GM18502 (cell line): ENCODE data around the gene GAB4.

Experiments
- ATAC-seq: cut with Tn5 transposase; IDR thresholded peaks from one replicate; pipeline ENCODE4 v1.9.1; 2021; ENCODE audit warnings: mild to moderate bottlenecking; ENCODE audit not compliant: unreplicated experiment, poor library complexity

GAB4 gene

DNA sequence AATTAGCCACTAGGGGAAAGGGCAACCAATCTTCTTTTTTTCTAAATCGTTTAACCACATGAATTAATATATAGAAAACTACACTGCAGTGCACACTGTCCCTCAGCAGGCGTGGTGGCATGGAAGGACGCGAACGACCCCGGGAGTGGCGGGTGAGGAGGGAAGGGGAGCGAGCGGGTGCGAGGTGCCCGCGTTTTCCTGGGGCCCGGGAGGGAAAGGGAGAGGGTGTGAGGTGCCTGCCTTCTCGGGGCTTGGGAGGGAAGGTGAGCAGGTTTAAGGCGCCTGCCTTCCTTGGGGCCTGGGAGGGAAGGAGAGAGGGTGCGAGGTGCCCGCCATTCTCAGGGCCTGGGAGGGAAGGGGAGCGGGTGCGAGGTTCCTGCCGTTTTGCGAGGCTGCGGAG, 765 bp downstream of the GAB4 start:
- ATAC-seq, result no peak

- no peak for ATAC-seq
Observed at GRCh38 chr22:16989915-16990314, 18.1 kb downstream of the GAB4 start.

- no peak for ATAC-seq
Observed at GRCh38 chr22:16988257-16988656, 19.8 kb downstream of the GAB4 start.

GRCh38 chr22:16987822-16988221, 20.2 kb downstream of the GAB4 start:
- no peak for ATAC-seq

- ATAC-seq, result no peak
Observed at GRCh38 chr22:16975155-16975885, 32.7 kb downstream of the GAB4 start.

- no peak for ATAC-seq
Observed at GRCh38 chr22:16974298-16975084, 33.5 kb downstream of the GAB4 start.

DNA sequence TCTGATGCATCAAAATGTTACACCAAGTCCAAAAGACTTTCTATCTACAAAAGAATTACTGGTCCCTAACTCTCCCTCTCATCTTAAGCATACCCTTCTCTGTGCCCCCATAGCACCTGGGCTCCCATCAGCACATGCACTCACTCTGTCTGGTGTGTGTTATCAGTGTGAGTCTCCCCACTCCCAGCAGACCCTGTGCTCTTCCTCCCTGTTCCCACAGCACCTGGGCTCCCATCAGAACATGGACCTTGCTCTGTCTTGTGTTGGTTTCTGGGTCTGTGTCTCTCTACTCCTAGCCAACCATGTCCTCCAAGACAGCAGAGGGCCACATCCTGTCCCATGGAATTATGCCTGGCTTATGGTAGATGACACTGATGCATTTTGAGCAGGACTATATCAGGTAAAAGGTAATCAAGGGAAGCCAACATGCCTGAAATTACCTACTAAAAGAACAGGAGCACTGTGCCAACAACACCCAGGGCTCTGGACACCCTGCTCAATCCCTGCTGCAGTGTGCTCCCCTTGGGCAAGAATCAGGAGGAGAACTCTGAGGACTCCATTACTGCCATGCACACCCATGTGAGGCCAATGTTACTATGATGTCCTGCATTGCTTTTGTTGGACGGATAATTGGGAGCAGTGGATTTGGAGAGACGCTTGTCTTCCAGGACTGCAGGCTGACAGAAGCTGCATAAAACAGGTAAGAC, 34.3 kb downstream of the GAB4 start:
- no peak for ATAC-seq

GRCh38 chr22:16972311-16972710, 35.7 kb downstream of the GAB4 start:
- ATAC-seq, result no peak

DNA sequence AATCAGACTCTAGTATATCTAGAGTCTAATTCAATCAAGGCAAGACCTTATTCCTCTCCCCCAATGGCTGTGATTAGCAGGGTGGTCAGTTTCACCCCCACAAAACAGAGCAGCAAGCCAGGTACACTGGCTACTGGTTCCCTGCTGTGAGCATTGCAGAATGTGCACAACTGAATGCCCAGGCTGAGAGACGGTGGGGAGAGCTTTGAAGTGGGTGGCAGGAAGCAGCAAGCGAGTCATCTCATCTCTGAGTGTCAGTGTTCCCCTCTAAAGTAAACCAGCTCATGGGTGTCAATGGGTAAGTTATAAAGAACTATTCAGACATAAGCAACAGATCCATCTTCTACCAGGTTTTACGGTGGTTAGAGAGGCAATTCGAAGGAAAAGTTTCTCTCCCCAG, 37.6 kb downstream of the GAB4 start:
- no peak for ATAC-seq

- ATAC-seq, result no peak
Observed at GRCh38 chr22:16969508-16970327, 38.3 kb downstream of the GAB4 start.

DNA sequence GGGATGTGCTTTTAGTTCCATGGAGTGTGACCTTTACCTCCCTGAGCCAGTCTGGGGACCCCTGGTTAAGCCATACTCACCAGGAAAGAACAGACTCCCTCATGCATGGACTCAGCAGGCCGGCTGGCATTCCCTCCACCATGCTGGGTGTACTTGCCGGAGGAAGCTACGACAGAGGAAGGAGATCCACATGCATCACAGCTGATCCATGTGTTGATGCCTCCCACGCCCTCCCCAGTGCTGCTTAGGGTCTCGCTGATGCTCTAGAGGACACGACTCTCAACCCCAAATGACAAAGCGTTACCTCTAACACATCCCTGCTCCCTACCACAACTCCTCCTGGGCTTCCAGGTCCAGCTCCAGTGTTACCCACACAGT, 39.8 kb downstream of the GAB4 start:
- ATAC-seq, result no peak

- no peak for ATAC-seq
Observed at GRCh38 chr22:16967453-16968217, 40.4 kb downstream of the GAB4 start.

DNA sequence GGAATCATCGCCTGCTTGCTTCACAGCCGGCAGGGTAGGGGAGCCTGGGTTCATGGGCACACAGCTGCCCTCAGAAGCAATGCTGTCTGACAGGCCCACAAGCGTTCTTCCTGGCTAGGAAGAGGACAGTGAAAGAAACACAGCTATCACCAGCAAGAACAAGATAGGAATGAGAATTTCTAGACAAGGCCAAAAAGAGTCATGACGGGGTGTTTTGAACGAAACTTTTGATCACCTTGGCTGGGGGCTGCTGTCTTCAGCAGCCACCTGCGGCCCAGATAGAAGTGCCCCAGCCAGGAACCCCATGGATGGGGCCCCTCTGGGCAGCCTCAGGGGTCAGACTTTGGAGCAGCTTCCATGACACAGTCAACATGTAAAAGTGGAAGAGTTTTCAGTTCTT, 41.8 kb downstream of the GAB4 start:
- ATAC-seq, result no peak

- ATAC-seq, result no peak
Observed at GRCh38 chr22:16965560-16965959, 42.5 kb downstream of the GAB4 start.

DNA sequence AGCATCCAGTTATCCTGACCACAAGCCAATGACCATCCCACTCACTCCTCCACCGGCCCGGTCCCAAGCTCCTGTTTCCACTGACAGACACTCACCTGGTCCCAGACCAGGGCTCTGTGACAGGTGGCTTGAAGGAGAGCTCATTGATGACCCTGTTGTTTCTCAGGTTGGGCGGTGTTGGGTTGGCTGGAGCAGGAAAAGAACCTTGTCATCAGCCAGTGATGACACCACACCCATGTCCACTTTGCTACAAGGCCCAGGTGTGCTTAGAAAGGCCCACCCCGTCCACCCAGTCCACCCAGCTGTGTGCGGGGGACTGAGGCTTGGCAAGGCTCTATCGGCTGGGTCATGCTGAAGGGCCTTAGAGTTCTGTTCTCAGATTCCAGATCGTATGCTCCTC, 42.9 kb downstream of the GAB4 start:
- ATAC-seq, result no peak

DNA sequence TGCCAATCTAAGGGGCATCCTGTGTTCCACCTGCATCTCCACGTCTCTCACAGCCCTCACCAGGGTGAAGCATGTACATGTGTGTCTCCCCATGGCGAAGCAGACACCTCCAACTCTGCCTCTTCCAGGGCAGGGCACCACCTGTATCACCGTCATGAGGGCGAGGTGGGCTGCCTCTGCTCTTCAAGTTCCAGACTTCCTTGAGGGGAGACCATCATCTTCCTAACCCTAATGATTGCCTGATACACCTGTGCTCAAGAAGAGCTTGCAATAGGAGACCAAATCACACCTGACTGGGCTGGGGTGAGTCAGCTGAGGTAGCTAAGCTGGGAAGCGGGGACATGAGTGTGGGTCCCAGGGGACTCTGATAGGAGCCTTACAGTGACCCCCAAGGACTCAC, 43.7 kb downstream of the GAB4 start:
- no peak for ATAC-seq

DNA sequence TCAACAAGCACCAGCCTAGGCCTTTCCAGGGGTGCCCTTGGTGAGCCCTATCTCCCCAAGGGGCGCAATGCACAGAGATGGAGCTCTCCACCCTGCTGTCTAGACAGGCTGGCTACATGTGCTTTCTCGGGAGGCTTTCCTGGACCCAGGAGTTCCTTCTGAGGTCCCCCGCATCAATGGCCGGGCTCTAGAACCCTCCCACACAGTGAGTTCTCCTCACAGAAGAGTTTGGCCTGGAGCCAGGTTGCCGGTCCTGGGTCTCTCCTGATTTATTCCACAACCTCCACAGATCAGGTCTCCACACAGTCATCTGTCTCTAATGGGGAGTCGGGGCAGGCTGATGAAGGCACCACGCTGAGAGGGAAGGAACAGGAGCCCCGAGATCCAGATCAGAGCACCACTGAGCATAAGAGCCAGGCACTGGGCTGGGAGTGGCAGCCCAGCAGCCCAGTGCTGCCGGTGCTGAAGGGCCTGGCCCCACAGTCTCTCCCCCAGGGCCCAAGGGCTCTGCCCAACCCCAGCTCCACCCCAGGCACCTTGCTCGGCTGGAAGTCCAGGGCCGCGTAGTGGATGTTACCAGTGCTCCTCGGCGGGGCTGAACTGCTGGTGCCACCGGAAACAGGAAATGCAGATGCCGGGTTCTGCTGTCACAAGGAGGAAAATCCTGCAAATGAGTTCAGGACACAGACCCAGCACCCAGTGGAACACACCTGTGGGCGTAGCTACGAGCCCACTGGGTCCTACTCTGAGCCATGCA, 44.7 kb downstream of the GAB4 start:
- no peak for ATAC-seq

DNA sequence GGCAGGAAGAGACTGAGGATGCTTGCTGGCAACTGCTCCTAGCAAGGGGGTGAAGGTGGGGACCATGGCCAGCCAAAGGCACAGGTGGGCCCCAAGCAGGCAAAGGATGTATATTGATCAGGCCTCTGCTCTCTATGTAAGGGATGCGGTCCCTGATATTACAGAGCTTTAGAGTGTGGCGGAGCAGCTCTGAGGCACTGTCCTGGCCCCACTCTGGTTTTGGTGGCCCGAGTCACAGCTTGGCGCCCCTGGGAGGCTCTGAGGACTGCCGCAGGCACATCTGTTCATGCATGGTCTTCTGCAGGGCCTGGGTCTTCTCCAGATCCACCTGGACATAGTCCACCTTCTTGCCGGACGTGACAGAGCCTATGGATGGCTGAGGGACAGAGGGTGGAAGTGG, 45.5 kb downstream of the GAB4 start:
- ATAC-seq, result no peak
